ENCODE measurements around the gene OOSP4B. TPM values are rescaled to one million over a fixed set of nuclear protein-coding genes. Genes with fewer than 3 reads are reported as not detected.
"Not testable (repeated sequence)": the region's sequence is repeated elsewhere in the genome, so short reads cannot be mapped to it uniquely, and the experiment has no call there.

Gene OOSP4B
- total RNA-seq, 4 donors from 2014 or later = not detected

DNA sequence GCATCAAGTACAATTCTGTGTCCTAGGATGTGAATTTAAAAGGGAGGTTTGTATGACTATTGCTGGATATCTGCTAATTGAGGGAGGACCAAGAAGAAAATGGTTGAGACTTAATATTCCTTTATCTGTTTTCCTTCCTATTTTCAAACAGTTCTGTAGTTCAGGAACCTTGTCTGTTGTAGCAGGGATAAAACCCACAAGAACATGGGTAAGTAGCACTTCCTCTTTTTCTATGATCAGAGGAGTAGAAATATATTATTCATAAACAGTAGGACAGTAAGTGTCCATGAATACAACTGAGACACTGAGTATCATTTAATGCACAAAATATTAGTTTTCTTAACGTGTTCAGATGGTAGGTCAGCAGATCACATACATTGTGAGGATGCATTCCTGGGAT, 47.1 kb downstream of the OOSP4B start:
- Histone ChIP-seq H3K4me3 (no peak overlapping the region), H3K4me1 (no peaks in the 10 kb centered on the region), H3K9me3 (no peaks in the 10 kb centered on the region), H3K27me3 (no peaks in the 10 kb centered on the region), H3K36me3 (no peaks in the 10 kb centered on the region), H3K27ac (no peak overlapping the region)
- TF ChIP-seq, protein P1, sequence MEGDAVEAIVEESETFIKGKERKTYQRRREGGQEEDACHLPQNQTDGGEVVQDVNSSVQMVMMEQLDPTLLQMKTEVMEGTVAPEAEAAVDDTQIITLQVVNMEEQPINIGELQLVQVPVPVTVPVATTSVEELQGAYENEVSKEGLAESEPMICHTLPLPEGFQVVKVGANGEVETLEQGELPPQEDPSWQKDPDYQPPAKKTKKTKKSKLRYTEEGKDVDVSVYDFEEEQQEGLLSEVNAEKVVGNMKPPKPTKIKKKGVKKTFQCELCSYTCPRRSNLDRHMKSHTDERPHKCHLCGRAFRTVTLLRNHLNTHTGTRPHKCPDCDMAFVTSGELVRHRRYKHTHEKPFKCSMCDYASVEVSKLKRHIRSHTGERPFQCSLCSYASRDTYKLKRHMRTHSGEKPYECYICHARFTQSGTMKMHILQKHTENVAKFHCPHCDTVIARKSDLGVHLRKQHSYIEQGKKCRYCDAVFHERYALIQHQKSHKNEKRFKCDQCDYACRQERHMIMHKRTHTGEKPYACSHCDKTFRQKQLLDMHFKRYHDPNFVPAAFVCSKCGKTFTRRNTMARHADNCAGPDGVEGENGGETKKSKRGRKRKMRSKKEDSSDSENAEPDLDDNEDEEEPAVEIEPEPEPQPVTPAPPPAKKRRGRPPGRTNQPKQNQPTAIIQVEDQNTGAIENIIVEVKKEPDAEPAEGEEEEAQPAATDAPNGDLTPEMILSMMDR (IDR thresholded peaks at IDR 0.05) = no peak
- TF ChIP-seq POLR2A (IDR thresholded peaks at IDR 0.05) = no peak
- intact Hi-C loops (cut with DNase I; ENCODE audit: low total_unique reads) = no loop called here
- no peak for DNase-seq

DNA sequence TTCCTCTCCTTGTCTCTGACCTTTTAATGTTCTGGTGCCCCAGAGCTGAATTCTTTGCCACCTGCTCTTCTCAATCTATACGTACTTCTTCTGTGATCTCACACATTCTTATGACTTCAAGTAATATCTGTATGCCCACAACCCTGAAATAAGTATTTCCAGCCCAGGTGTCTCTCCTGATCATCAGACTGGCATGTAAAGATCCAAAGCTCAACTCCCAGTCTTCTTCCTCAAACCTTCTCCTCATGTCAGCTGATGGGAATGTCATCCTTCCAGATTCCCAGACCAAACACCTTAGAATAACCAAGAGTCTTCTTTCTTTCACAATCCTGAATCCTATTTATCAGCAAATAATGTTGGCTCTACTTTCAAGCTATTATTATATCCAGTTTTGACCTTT, 48.8 kb downstream of the OOSP4B start:
- no peaks in the 10 kb centered on the region for H3K36me3 ChIP-seq
- H3K27ac ChIP-seq = no peak overlapping the region
- TF ChIP-seq, protein P1 (IDR thresholded peaks at IDR 0.05) = no peak
- TF ChIP-seq POLR2A (IDR thresholded peaks at IDR 0.05) = no peak
- no peaks in the 10 kb centered on the region for H3K4me1 ChIP-seq
- no peaks in the 10 kb centered on the region for H3K9me3 ChIP-seq
- no peak for DNase-seq
- intact Hi-C loops (cut with DNase I; ENCODE audit: low total_unique reads) = no loop called here
- H3K27me3 ChIP-seq = no peaks in the 10 kb centered on the region
- no peak overlapping the region for H3K4me3 ChIP-seq

DNA sequence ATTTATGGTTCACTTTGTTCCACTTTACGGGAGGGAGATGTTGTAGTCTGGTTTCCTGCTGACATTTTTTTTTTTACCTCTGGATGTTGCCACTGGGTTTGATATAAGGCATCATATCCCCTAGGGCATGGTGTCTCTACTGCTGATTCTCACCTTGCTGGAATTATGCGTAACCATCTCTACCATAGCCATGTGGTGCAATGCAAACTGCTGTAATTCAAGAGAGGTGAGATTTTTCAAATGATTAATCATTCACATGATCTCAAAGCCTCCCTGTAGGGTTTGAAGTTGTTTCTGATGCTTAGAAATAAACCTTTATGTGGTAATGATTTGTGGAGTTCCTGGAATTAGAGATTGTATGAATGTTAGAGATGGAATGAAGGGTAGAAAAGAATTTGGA, 52.5 kb downstream of the OOSP4B start:
- Histone ChIP-seq H3K4me1 (no peaks in the 10 kb centered on the region), H3K9me3 (no peaks in the 10 kb centered on the region), H3K27ac (no peak overlapping the region), H3K27me3 (no peaks in the 10 kb centered on the region), H3K4me3 (no peak overlapping the region), H3K36me3 (no peaks in the 10 kb centered on the region)
- TF ChIP-seq, protein P1 (IDR thresholded peaks at IDR 0.05) = no peak
- TF ChIP-seq POLR2A (IDR thresholded peaks at IDR 0.05) = no peak
- intact Hi-C loops (cut with DNase I; ENCODE audit: low total_unique reads) = no loop called here
- DNase-seq = no peak

DNA sequence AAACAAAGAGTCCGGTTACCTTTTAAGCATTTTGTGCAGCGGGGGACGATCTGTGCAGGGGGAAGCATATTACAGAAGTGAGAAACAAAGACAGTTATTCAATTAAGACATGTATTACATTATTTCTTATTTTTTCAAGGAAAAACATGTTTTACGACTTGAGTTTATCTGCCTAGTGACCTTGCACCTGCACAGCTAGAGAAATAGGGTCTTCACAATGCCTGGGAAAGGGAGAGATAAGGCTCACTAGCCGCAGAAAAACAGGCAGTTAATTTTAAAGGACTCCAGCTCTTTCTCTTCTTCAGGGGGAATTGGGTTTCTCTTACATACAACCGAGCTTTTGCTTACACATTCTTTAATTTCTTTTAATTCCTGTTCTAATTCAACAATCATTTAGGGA, 54.7 kb downstream of the OOSP4B start:
- H3K4me3 ChIP-seq; H3K9me3 ChIP-seq; H3K36me3 ChIP-seq; intact Hi-C loops (cut with DNase I; ENCODE audit: low total_unique reads); H3K27me3 ChIP-seq; DNase-seq; H3K27ac ChIP-seq; H3K4me1 ChIP-seq: not testable (repeated sequence)

DNA sequence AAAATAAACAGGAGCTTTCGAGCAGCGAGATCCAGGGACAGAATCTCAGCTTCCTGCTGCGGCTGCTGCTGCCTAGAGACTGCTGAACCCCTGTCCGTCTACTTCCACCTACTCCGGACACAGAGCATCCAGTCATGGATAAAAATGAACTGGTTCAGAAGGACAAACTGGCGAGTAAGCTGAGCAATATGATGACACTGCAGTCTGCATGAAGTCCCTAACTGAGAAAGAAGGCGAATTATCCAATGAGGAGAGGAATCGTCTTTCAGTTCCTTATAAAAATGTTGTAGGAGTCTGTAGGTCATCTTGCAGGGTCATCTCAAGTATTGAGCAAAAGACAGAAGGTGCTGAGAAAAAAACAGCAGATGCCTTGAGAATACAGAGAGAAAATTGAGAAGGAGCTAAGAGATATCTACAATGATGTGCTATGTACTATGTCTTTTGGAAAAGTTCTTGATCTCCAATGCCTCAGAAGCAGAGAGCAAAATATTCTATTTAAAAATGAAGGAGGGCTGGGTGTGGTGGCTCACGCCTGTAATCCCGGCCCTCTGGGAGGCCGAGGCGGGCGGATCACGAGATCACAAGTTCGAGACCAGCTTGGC, 60.3 kb downstream of the OOSP4B start:
- H3K4me1 ChIP-seq = no peaks in the 10 kb centered on the region
- no peaks in the 10 kb centered on the region for H3K27me3 ChIP-seq
- TF ChIP-seq POLR2A (IDR thresholded peaks at IDR 0.05) = no peak
- TF ChIP-seq, protein P1 (IDR thresholded peaks at IDR 0.05) = no peak
- intact Hi-C loops (cut with DNase I; ENCODE audit: low total_unique reads) = no loop called here
- no peak overlapping the region for H3K27ac ChIP-seq
- DNase-seq = no peak
- no peaks in the 10 kb centered on the region for H3K36me3 ChIP-seq
- H3K9me3 ChIP-seq = no peaks in the 10 kb centered on the region
- H3K4me3 ChIP-seq = no peak overlapping the region

DNA sequence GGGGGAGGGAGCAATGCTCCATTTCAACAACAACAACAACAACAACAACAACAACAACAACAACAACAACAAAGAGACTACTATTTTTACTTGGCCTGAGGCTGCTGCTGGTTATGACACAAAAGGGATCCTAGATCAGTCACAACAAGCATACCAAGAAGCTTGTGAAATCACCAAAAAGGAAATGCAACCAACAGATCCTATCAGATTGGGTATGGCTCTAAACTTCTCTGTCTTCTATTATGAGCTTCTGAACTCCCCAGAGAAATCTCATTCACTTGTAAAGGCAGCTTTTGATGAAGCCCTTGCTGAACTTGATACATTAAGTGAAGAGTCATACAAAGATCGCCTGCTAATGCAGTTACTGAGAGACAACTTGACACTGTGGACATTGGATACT, 61.0 kb downstream of the OOSP4B start:
- no peak for DNase-seq
- TF ChIP-seq POLR2A (IDR thresholded peaks at IDR 0.05) = no peak
- TF ChIP-seq, protein P1 (IDR thresholded peaks at IDR 0.05) = no peak
- H3K27ac ChIP-seq = no peak overlapping the region
- no peaks in the 10 kb centered on the region for H3K9me3 ChIP-seq
- H3K4me1 ChIP-seq = no peaks in the 10 kb centered on the region
- intact Hi-C loops (cut with DNase I; ENCODE audit: low total_unique reads) = no loop called here
- H3K27me3 ChIP-seq = no peaks in the 10 kb centered on the region
- H3K4me3 ChIP-seq = no peak overlapping the region
- H3K36me3 ChIP-seq = no peaks in the 10 kb centered on the region
